Medulla oblongata (tissue), 1 donor: ENCODE data around the gene ALKBH2.

ENCODE experiments used
- DNase-seq: peaks from one replicate; pipeline ENCODE4 v3.0.0-alpha.2; 2015; ENCODE audit errors: extremely low spot score

The ALKBH2 gene

DNA sequence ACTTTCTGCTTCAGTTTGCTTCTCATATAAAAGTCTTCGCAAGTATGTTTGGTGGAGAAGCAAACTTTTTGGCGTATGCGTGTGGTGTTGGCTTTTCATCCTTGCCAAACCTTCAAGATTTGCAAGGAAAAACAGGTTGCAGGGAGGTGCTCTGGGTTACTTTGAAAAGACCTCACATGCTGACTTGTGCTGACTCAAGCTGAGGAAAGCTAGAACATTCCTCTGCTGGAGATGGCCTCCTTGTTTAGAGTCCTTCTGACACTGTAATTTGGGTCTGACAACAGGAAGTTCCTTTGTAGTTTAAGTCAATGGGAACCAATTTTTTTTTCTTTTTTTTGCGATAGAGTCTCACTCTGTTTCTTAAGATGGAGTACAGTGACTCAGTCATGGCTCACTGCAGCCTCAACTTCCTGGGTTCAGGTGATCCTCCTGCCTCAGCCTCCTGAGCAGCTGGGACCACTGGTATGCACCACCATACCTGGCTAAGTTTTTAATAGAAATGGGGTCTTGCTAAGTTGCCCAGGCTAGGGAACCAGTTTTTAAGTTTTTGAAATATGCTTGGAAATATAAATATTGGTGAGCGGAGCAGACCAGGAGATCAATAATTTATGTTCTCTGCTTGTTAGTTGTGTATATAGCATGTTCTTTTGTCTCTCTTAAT lies 20.5 kb upstream of the ALKBH2 start:
- peak; percentile 28 for DNase-seq

DNA sequence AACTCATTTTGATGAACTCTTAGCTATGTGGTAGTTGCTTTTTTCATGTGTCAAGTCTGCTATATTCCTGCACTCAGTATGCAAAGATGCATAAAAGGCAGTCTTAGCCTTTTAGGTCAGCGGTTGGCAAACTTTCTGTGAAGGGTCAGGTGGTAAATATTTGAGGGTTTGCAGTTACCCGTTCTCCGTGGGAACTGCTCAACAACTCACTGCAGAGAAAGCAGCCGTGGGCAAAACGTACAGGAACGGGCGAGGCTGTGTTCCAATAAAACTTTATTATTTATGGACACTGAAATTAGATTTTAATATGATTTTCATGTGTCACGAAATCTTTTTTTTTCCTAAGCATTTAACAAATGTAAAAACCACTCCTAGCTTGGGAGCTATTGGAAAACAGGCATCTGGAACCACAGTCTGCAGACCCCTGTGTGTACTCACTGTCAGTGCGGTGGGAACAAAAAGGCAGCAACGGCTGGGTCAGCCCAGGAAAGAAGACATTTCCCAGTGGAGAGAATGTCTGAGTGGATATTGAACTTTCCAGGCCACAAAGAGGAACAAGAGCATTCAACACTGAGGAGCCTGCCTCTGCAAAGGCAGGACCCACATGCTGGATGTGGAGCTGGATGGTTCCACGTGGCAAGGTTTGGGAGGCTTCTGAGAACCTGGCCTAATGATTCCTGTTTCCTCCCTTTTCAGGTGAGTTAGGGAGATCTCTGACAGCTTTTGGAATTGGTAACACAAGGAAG lies 19.6 kb upstream of the ALKBH2 start:
- no peak for DNase-seq

DNA sequence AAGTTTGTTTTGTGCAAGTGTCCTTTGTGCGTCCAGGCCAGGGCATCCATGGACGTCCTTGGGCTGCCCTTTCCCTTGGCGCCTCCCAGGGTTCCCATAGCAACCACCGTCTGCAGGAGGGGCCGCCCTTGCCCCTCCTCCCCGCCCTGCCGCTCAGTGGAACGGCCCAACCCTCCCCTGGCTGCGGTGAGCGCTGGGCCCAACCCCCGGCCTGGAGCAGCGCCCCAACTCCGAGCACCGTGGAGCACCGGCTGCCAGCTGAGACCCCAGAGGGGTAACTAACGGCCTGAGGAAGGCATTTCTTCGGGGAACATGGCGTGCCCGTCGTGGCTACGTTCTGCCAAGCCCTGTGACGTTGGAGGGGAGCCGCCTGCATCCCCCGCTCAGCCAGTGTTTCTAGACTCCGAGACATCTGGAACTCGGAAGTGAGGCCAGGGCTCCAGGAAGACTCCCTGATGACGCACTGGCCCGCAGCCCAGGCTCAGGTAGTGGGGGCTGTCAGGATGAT lies 17.8 kb upstream of the ALKBH2 start:
- peak; percentile 93 for DNase-seq

DNA sequence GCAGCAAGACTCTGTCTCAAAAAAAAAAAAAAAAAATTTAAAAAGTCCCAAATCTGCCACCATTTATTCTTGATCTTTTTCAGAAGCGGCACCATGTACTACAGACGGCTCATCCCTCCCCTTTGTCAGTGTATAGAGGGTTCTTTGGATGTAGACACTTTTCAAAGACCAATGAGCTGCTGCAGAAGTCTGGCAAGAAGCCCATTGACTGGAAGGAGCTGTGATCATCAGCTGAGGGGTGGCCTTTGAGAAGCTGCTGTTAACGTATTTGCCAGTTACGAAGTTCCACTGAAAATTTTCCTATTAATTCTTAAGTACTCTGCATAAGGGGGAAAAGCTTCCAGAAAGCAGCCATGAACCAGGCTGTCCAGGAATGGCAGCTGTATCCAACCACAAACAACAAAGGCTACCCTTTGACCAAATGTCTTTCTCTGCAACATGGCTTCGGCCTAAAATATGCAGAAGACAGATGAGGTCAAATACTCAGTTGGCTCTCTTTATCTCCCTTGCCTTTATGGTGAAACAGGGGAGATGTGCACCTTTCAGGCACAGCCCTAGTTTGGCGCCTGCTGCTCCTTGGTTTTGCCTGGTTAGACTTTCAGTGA lies 16.6 kb upstream of the ALKBH2 start:
- DNase-seq = peak; percentile 35

DNA sequence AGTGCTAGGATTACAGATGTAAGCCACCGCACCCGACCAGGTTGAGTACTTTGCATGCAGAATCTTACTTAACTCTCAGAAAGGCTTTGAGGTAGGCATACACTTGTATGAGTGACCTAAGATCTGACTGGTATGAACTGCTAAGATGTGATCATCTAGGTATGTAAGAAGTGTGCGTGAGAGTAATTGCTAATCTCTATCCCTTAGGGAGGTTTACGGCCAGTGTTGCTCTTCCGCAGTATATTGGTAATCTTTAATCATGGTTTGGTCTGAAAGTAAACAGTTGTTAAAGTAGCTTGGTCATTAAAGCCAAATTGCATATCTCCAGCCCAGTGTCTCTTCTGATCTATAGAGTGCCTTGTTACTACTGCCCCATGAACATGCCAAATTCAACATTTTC lies 11.9 kb upstream of the ALKBH2 start:
- no peak for DNase-seq

DNA sequence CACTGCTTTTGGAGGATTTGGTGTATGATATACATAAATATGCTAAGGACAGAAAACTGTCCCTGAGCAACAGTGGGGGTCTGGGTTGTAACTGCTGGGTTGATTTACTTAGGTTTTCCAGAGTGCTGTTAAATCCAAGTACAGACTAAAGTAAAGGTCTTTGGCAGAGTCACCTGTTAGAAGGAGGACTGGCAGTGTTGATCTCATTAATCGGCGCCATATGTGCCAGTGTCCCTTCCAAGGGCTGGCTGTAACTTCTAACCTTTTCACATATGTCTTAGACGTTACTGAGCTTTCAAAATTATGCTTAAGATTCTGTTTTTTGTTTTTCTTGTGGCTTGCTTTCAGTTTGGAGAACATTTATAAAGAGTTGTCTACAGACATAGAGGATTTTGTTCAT lies 9.2 kb upstream of the ALKBH2 start:
- no peak for DNase-seq

DNA sequence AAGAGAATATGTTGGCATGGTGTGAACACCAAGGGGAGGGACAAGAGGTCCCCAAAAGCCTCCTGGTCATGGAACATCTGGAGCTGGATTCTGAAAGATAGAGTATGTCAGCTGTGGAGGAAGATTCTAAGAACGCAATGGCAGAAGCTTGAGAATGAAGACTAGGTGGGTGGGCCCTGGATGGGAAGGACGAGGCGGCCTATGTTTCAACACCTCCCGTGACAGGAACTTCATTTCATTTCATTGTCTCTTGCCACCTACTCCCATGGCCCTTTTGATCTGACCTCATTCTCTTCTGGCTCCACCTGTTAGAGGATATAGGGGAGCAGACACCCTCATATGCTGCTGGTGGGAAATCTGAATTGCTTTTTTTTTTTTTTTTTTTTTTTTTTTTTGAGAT lies 7.5 kb upstream of the ALKBH2 start:
- no peak for DNase-seq

DNA sequence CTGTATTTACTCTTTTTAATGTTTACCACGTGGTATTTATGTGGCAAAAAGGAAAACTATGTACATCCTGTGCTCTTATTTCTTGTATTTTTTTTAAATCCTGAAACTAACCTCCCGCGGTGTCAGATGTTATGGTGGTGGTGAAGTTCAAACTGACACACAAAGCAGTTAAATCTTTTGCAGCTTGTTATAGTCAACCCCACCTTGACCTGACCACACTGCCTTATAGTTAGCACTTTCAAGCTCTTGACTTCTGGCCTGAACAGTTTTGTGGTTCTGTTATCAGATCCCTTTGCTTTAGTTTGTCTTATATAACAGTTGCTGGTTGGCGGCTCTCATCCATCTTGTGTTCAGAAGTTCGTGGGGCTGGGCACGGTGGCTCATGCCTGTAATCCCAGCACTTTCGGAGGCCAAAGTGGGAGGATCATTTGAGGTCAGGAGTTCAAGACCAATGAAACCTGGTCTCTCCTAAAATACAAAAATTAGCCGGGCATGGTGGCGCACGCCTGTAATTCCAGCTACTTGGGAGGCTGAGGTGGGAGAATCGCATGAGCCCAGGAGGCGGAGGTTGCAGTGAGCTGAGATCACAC lies 6.3 kb upstream of the ALKBH2 start:
- DNase-seq = no peak

DNA sequence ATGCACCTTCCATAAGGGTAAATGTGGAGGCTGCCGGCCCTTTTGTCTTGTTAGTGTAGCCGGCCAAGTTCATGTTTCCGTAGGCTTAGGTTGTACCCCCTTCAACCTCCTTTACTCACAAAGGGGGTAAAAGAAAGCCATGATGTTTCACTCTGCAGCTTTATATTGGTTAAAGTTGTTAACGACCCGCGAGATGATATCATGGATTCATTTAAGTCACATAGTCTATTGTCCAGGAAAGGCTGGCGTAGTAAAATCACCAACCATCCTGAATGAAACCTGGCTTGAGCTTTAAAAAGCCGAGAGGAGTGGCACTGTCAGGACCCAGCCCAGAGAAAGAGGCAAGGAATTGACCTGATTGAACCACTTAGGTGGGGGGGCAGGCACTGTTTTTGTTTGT lies 5.4 kb upstream of the ALKBH2 start:
- peak; percentile 9 for DNase-seq

DNA sequence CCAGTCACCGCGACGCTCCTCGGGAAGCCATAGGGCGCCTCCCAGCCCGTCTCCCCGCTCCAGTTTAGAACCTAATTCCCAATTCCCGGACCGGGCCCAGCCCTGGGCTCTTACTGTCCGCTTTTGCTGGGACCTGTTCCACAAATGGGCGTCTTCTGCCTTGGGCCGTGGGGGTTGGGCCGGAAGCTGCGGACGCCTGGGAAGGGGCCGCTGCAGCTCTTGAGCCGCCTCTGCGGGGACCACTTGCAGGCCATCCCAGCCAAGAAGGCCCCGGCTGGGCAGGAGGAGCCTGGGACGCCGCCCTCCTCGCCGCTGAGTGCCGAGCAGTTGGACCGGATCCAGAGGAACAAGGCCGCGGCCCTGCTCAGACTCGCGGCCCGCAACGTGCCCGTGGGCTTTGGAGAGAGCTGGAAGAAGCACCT lies 4.9 kb upstream of the ALKBH2 start:
- DNase-seq = no peak

DNA sequence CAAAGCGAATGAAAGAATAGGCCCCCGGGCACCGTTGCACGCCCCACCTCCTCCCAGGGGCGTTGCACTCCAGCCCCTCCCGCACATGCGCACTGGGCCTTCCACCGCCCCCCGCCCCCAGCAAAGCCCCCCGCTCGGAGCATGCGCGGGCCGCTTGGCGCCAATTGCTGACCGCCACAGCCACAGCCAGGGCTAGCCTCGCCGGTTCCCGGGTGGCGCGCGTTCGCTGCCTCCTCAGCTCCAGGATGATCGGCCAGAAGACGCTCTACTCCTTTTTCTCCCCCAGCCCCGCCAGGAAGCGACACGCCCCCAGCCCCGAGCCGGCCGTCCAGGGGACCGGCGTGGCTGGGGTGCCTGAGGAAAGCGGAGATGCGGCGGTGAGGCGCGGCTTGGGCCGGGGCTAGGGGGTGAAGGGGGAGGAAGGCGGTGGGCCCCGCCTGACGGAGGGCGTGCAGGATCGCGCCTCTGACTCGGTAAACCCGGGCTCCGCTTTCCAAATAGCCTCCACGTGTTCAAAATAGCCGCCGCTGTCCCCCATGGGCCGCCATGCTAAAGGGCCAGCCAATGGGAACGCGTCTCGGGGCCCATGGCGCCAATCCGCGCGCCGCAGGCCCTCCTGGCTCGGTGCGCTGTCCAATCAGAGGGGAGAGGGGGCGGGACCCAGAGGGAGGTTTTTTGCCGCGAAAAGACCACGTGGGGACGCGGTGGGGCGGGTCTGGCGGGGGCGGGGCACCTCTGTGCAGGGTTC lies 4.3 kb upstream of the ALKBH2 start, which contains the start of gene UNG:
Gene UNG, plus strand, starts transcription at position 163 of the 748 bp plus-strand sequence. Its CDS starts 83 bp downstream, at position 246.
- peak; percentile 98 for DNase-seq

DNA sequence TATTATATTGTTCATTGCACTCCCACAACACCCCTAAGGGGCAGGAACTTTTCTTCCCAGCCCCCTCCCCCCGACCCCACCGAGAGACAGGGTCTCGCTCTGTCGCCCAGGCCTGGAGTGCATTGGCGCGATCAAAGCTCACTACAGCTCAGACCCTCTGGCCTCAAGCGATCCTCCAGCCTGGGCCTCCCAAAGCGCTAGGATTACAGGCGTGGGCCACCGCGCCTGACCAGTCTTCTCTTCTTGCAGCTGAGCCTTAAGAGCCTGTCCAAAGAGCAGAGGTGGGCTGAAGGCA lies 3.8 kb upstream of the ALKBH2 start:
- no peak for DNase-seq

DNA sequence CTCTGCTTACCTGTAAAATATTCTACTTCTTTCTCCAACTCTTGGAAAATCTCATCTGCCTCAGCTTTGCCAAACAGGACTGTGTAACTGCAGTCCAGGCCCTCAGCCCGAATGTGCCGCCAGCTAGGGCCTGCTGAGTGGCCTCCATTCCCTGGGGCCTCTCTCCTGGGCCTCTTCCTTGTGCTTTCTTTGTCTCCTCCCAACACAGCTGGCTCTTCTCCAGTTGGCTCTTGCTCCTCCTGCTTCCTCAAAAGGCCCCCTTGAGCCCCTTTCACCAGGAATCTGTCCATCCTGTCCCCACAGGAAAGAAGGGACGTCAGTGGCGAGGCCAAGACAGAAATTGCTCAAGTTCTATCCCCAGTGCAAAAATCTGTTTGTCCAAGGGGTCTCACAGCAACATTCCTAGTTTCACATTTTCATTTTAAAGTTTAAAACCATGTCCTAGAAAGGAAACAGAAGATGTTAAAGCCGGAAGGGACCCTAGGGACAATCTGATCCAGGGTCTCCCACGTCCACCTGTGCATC lies 713 bp downstream of the ALKBH2 start:
- no peak for DNase-seq

DNA sequence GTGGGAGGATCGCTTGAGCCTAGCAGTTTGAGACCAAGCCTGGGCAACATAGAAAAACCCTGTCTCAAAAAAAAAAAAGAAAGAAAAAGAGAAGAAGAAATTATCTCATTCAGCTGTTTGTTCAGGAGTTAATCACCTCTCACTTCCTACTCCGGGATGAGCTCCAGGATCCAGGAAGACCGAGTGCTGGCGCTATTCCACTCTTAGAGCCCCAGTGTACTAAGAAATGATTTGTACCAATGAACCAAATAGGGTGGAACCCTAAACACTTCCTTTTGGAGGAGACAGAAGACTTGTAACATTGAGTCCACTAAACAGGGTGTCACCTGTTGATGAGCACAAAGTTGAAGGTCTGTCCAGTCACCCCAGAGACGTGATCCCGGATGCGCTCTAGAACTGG lies 3.6 kb downstream of the ALKBH2 start:
- DNase-seq = no peak

DNA sequence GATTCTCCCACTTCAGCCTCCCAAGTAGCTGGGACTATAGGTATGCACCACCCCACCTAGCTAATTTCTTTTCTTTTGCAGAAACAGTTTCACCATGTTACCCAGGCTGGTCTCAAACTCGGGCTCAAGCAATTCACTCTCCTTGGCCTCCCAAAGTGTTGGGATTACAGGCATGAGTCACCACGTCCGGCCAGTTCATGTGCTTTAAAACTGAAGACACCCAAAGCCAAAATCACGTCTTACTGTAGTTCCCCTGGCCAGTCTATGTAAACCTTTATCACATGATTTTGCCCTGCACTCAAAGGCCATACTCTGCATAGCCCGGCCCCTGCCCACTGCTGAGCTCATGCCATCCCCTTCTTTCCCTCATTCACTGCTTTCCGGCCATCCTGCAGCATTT lies 4.5 kb downstream of the ALKBH2 start:
- no peak for DNase-seq

DNA sequence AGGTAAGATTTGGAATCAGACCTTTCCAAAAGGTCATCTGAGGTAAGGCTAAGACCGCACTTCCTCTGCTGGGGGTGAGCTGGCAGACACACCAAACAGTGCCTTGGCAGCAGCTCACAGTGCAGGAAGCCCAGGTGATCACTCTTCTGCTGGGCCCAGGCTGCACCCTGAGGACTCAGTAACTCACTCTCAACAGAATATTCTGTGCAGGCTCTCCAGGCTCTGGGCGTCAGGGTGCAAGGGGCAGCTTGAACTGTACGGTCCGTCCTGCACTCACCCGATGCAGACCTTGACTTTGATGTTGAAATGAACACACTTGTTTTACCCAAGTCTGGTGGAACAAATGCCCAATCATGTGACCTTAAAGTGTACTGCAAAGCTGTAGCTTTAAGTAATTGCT lies 6.0 kb downstream of the ALKBH2 start:
- DNase-seq = no peak

DNA sequence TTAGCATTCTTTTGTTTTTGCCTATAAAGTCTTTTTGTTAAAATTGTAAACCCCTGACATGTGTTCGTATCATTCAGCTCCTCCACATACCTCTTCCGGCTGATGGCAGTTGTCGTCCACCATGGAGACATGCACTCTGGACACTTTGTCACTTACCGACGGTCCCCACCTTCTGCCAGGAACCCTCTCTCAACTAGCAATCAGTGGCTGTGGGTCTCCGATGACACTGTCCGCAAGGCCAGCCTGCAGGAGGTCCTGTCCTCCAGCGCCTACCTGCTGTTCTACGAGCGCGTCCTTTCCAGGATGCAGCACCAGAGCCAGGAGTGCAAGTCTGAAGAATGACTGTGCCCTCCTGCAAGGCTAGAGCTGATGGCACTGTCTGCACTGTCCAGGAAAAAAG lies 7.7 kb downstream of the ALKBH2 start:
- DNase-seq = no peak

DNA sequence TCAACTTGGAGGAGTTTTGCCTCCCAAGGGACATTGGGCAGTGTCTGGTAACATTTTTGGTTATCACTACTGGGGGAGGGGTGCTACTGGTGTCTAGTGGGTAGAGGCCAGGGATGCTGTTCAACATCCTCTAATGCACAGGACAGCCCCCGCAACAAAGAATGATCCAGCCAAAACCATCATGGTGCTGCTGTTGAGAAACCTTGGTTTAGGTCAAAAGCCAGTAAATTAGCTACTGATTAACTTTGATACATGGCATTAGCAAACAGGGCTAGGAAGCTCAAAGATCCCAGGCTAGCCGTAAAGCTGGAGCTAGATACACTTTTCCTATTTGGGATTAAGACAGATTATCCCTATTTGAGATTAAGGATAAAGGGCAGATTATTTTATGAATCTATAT lies 8.8 kb downstream of the ALKBH2 start:
- DNase-seq = no peak

DNA sequence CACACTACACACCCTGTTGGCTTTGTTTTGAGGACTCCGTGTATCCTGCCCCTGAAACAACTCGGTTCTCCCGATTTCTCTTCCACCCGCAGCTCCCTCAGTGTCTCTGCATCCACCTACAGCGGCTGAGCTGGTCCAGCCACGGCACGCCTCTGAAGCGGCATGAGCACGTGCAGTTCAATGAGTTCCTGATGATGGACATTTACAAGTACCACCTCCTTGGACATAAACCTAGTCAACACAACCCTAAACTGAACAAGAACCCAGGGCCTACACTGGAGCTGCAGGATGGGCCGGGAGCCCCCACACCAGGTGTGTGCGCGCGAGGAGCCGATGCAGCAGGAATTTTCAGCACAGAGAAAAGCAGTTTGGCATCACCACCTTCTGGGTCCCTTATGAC lies 10.5 kb downstream of the ALKBH2 start:
- no peak for DNase-seq

DNA sequence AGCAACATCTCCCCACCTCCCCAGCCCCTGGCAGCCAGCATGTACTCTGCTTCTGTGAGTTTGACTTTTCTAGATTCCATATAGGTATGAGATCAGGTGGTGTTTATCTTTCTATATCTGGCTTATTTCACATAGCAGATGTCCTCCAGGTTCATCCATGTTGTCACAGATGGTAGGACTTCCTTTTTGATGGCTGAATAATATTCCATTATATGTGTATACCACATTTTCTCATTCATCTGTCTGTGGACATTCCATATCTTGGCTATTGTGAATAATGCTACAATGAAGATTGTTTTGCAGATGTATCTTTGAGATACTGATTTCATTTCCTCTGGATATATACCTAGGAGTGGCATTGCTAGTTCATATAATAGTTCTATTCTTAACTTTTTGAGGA lies 18.4 kb downstream of the ALKBH2 start:
- no peak for DNase-seq
